WTC11 (cell line): ENCODE data around the gene GATB. TPM values are rescaled to one million over a fixed set of nuclear protein-coding genes. Genes with fewer than 3 reads are reported as not detected.

ENCODE experiments used
- ATAC-seq: fragments of 200-7000 bp; cut with Tn5 transposase; 2 replicates; pipeline ENCODE4 v1.10.0; 2021; ENCODE audit warnings: mild to moderate bottlenecking, moderate library complexity
- CTCF ChIA-PET: fragments of 300-600 bp; sonication (Branson Sonifier 250); formaldehyde crosslinking; loops from one replicate; lab custom pipeline; 2021; ENCODE audit warnings: antibody characterized with exemption; lab: Charles Lee
- POLR2A ChIA-PET: fragments of 350-600 bp; sonication (Branson Sonifier 250); formaldehyde crosslinking; loops from one replicate; lab custom pipeline; 2021; ENCODE audit warnings: antibody characterized with exemption; lab: Charles Lee
- DNase-seq: peaks from one replicate; pipeline ENCODE4 v3.0.0; 2021; ENCODE audit warnings: low spot score
- H3K27ac Mint-ChIP-seq: 2 replicates; pipeline ENCODE4 v1.8.0; 2021; ENCODE audit warnings: mixed read lengths
- H3K27me3 Mint-ChIP-seq: 2 replicates; pipeline ENCODE4 v1.8.0; 2021; ENCODE audit warnings: low read depth, mild to moderate bottlenecking, moderate library complexity, mixed read lengths
- H3K36me3 Mint-ChIP-seq: 2 replicates; pipeline ENCODE4 v1.8.0; 2021; ENCODE audit warnings: mixed read lengths
- H3K4me1 Mint-ChIP-seq: 2 replicates; pipeline ENCODE4 v1.8.0; 2022; ENCODE audit warnings: mixed read lengths
- H3K4me3 Mint-ChIP-seq: 2 replicates; pipeline ENCODE4 v1.8.0; 2021; ENCODE audit warnings: mild to moderate bottlenecking, moderate library complexity, mixed read lengths
- H3K9me3 Mint-ChIP-seq: 2 replicates; pipeline ENCODE4 v1.8.0; 2021; ENCODE audit warnings: mixed read lengths
- AR ChIP-seq: fragments of 250-450 bp; sonication (Bioruptor Pico); IDR thresholded peaks from 2 replicates; pipeline ENCODE4 v1.9.0; 2021; ENCODE audit warnings: mild to moderate bottlenecking
- ATF3 ChIP-seq: sonication (generic); formaldehyde crosslinking; conservative IDR thresholded peaks from 2 replicates; pipeline ENCODE4 v1.8.1; 2022; ENCODE audit warnings: mild to moderate bottlenecking, missing genetic modification reagents
- ATF6 ChIP-seq: sonication (generic); formaldehyde crosslinking; IDR thresholded peaks from 2 replicates; pipeline ENCODE4 v1.8.1; 2023; ENCODE audit warnings: mild to moderate bottlenecking, missing genetic modification reagents
- CREM ChIP-seq: sonication (generic); formaldehyde crosslinking; IDR thresholded peaks from 2 replicates; pipeline ENCODE4 v1.8.1; 2022; ENCODE audit warnings: mild to moderate bottlenecking, missing genetic modification reagents, moderate library complexity
- E2F5 ChIP-seq: sonication (generic); formaldehyde crosslinking; IDR thresholded peaks from 2 replicates; pipeline ENCODE4 v1.8.1; 2022; ENCODE audit warnings: mild to moderate bottlenecking, moderate library complexity, missing genetic modification reagents
- FOXP4 ChIP-seq: sonication (generic); formaldehyde crosslinking; IDR thresholded peaks from 2 replicates; pipeline ENCODE4 v1.8.0; 2022; ENCODE audit warnings: mild to moderate bottlenecking, missing genetic modification reagents
- GABPB1 ChIP-seq: sonication (generic); formaldehyde crosslinking; IDR thresholded peaks from 2 replicates; pipeline ENCODE4 v1.8.1; 2023; ENCODE audit warnings: mild to moderate bottlenecking, missing genetic modification reagents
- GRHL2 ChIP-seq: fragments of 250-450 bp; sonication (Bioruptor Pico); IDR thresholded peaks from 2 replicates; pipeline ENCODE4 v1.8.0; 2022; ENCODE audit warnings: mild to moderate bottlenecking, moderate library complexity; ENCODE audit not compliant: insufficient replicate concordance, severe bottlenecking
- HMGXB4 ChIP-seq: sonication (generic); formaldehyde crosslinking; IDR thresholded peaks from 2 replicates; pipeline ENCODE4 v1.8.1; 2023; ENCODE audit warnings: mild to moderate bottlenecking, moderate library complexity, missing genetic modification reagents
- JUN ChIP-seq: sonication (generic); formaldehyde crosslinking; IDR thresholded peaks from 2 replicates; pipeline ENCODE4 v1.8.0; 2023; ENCODE audit warnings: mild to moderate bottlenecking, missing genetic modification reagents
- MLX ChIP-seq: sonication (generic); formaldehyde crosslinking; IDR thresholded peaks from 2 replicates; pipeline ENCODE4 v1.8.1; 2023; ENCODE audit warnings: mild to moderate bottlenecking, missing genetic modification reagents, moderate library complexity
- NFYB ChIP-seq: sonication (generic); formaldehyde crosslinking; conservative IDR thresholded peaks from 2 replicates; pipeline ENCODE4 v1.8.0; 2022; ENCODE audit warnings: low read depth, missing genetic modification reagents
- SP1 ChIP-seq: sonication (generic); formaldehyde crosslinking; conservative IDR thresholded peaks from 2 replicates; pipeline ENCODE4 v1.8.1; 2022; ENCODE audit warnings: missing genetic modification reagents
- TEAD4 ChIP-seq: sonication (generic); formaldehyde crosslinking; IDR thresholded peaks from 2 replicates; pipeline ENCODE4 v1.8.0; 2022; ENCODE audit warnings: mild to moderate bottlenecking, missing genetic modification reagents
- ZNF219 ChIP-seq: sonication (generic); formaldehyde crosslinking; IDR thresholded peaks from 2 replicates; pipeline ENCODE4 v1.8.0; 2023; ENCODE audit warnings: missing genetic modification reagents, mild to moderate bottlenecking, borderline replicate concordance
- ZNF317 ChIP-seq: sonication (generic); formaldehyde crosslinking; IDR thresholded peaks from 2 replicates; pipeline ENCODE4 v1.8.1; 2023; ENCODE audit warnings: low read depth, mild to moderate bottlenecking, moderate library complexity, missing genetic modification reagents, borderline replicate concordance
- ZNF425 ChIP-seq: fragments of 250-450 bp; sonication (Bioruptor Pico); conservative IDR thresholded peaks from 2 replicates; pipeline ENCODE4 v1.9.0; 2021; ENCODE audit warnings: mild to moderate bottlenecking
- ZNF532 ChIP-seq: fragments of 250-450 bp; sonication (Bioruptor Pico); IDR thresholded peaks from 2 replicates; pipeline ENCODE4 v1.9.0; 2021; ENCODE audit warnings: mild to moderate bottlenecking, borderline replicate concordance
- ZNF671 ChIP-seq: fragments of 250-450 bp; sonication (Bioruptor Pico); IDR thresholded peaks from 2 replicates; pipeline ENCODE4 v1.8.0; 2021; ENCODE audit warnings: mild to moderate bottlenecking
- total RNA-seq: library from RNA; stranded (reverse); gene quantifications from 3 replicates; pipeline ENCODE4 v1.2.3, GENCODE V29; 2021

The GATB gene
- total RNA-seq, 1 experiment from 2014 or later: 22.7 TPM

GRCh38 chr4:151644622-151645021, 116.2 kb downstream of the GATB start (continued):
- TF ChIP-seq ZNF532 (no peak), GRHL2 (no peak), ZNF671 (CRISPR knock-in tag) (no peak), FOXP4 (CRISPR knock-in tag) (no peak), SP1 (no peak)

- Mint-ChIP-seq H3K4me1 (peaks cover 33% of the 10 kb centered on the region), H3K27ac (no peak overlapping the region), H3K9me3 (no peaks in the 10 kb centered on the region), H3K27me3 (no peaks in the 10 kb centered on the region), H3K36me3 (peaks cover 3% of the 10 kb centered on the region), H3K4me3 (no peak overlapping the region)
- DNase-seq: no peak
- ChIA-PET POLR2A (no interaction called here), CTCF (interaction anchor here (1.3 kb wide), 1 partner anchor 15 kb away, joined by 3 read pairs; no protein-coding TSS in a partner anchor)
- ATAC-seq: no peak
- TF ChIP-seq GABPB1 (CRISPR knock-in tag) (no peak), CREM (CRISPR knock-in tag) (no peak), ATF6 (no peak), ATF3 (CRISPR knock-in tag) (no peak), HMGXB4 (no peak), TEAD4 (CRISPR knock-in tag) (no peak), SP1 (no peak), AR (no peak), NFYB (CRISPR knock-in tag) (no peak), ZNF425 (CRISPR knock-in tag) (no peak), JUN (no peak), ZNF317 (CRISPR knock-in tag) (no peak), ZNF219 (CRISPR knock-in tag) (no peak), MLX (CRISPR knock-in tag) (no peak), E2F5 (CRISPR knock-in tag) (no peak), ZNF671 (CRISPR knock-in tag) (no peak)
These were observed 117.2 kb downstream of the GATB start for GRCh38 chr4:151643564-151643963.
